NT2/D1 (cell line): ENCODE data around the gene ZNF322.

Source experiments
- YY1 ChIP-seq: IDR thresholded peaks from 2 replicates; pipeline ENCODE4 v1.6.1; 2011; ENCODE audit not compliant: insufficient read length, insufficient read depth
- ZNF274 ChIP-seq: IDR thresholded peaks from 2 replicates; pipeline ENCODE4 v1.6.1; 2011; ENCODE audit warnings: mild to moderate bottlenecking, low read depth, low read length

GRCh38 chr6:26599134-26599533 lies 60.4 kb downstream of the ZNF322 start:
- TF ChIP-seq ZNF274, result no peak
- TF ChIP-seq YY1, result no peak
